GM19467 (cell line): Measurements from ENCODE around the gene UNC50.
A peak's percentile ranks its signal among the peaks of the same experiment; 100 is the strongest.

ENCODE experiments used
- ATAC-seq: cut with Tn5 transposase; IDR thresholded peaks from one replicate; pipeline ENCODE4 v1.9.1; 2021; ENCODE audit warnings: mild to moderate bottlenecking, moderate library complexity; ENCODE audit not compliant: unreplicated experiment

UNC50 gene

GRCh38 chr2:98608116-98608961 lies at the start of gene UNC50, which contains the start of gene COA5:
TSS of gene UNC50 (plus strand) at chr2:98608589. CDS start at chr2:98609760, 1,171 bp downstream.
TSS of gene COA5 (minus strand) at chr2:98608512. CDS start at chr2:98608405, 107 bp downstream.
- peak; percentile 80 for ATAC-seq

- ATAC-seq, result no peak
Observed at GRCh38 chr2:98558852-98559530, 49.4 kb upstream of the UNC50 start.

- ATAC-seq, result no peak
Observed at GRCh38 chr2:98559581-98559980, 48.8 kb upstream of the UNC50 start.

GRCh38 chr2:98560256-98560771 lies 48.1 kb upstream of the UNC50 start:
- ATAC-seq, result no peak

GRCh38 chr2:98561018-98561417 lies 47.4 kb upstream of the UNC50 start:
- no peak for ATAC-seq

GRCh38 chr2:98561902-98562695 lies 46.3 kb upstream of the UNC50 start:
- no peak for ATAC-seq

GRCh38 chr2:98563394-98563793 lies 45.0 kb upstream of the UNC50 start:
- ATAC-seq, result no peak

GRCh38 chr2:98564541-98565132 lies 43.8 kb upstream of the UNC50 start:
- ATAC-seq, result no peak

GRCh38 chr2:98565286-98565860 lies 43.0 kb upstream of the UNC50 start:
- ATAC-seq, result no peak

GRCh38 chr2:98565941-98566340 lies 42.4 kb upstream of the UNC50 start:
- no peak for ATAC-seq

- no peak for ATAC-seq
Observed at GRCh38 chr2:98568161-98568956, 40.0 kb upstream of the UNC50 start.

- no peak for ATAC-seq
Observed at GRCh38 chr2:98569197-98569793, 39.1 kb upstream of the UNC50 start.

- no peak for ATAC-seq
Observed at GRCh38 chr2:98569915-98570314, 38.5 kb upstream of the UNC50 start.

- ATAC-seq, result no peak
Observed at GRCh38 chr2:98570356-98570755, 38.0 kb upstream of the UNC50 start.

- ATAC-seq, result no peak
Observed at GRCh38 chr2:98571121-98571701, 37.2 kb upstream of the UNC50 start.

GRCh38 chr2:98571796-98572195 lies 36.6 kb upstream of the UNC50 start:
- ATAC-seq, result no peak

GRCh38 chr2:98572211-98572610 lies 36.2 kb upstream of the UNC50 start:
- no peak for ATAC-seq

GRCh38 chr2:98572676-98573075 lies 35.7 kb upstream of the UNC50 start:
- no peak for ATAC-seq

- no peak for ATAC-seq
Observed at GRCh38 chr2:98573426-98573825, 35.0 kb upstream of the UNC50 start.
